ENCODE data around the gene KLF9. TPM values are rescaled to one million over a fixed set of nuclear protein-coding genes. Genes with fewer than 3 reads are reported as not detected.

KLF9 gene
- total RNA-seq, 1 experiment from 2014 or later = 0.26 TPM

DNA sequence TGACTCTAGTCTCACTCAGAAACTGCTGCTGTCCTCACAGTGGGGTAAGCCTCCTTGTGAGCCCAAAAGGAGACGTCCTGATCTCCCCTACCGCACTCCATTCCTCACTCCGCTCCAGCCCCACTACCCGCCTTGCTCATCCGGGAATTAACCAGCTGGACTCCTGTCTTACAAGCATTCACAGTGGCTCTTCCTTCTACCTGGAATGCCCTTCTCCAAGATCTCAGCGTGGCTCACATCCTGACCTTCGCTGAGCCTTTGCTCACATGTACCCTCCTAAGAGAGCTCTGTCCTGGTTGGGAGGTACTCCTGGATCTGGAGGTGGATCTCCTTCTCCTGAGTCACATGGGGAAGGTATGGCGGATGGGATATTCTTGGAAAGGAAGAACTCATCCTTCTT lies 10.7 kb upstream of the KLF9 start:
- Histone ChIP-seq H3K4me2 (ENCODE audit: insufficient read depth, insufficient read length, low read length) (no peak overlapping the region), H4K91ac (ENCODE audit: insufficient read length, low read depth, low read length) (no peak overlapping the region), H2BK5ac (ENCODE audit: insufficient read length, low read length) (no peak overlapping the region), H3T11ph (ENCODE audit: low read length) (no peak overlapping the region), H2BK15ac (ENCODE audit: low read depth, low read length) (no peak overlapping the region), H4K5ac (ENCODE audit: insufficient read length, low read depth, low read length) (no peak overlapping the region), H2AFZ (ENCODE audit: low read length) (no peak overlapping the region), H3K56ac (ENCODE audit: insufficient read length, low read depth, low read length) (no peak overlapping the region), H3K27ac (ENCODE audit: insufficient read length, low read depth, low read length) (no peak overlapping the region), H3K9me3 (ENCODE audit: control insufficient read depth, low read depth, low read length) (no peaks in the 10 kb centered on the region), H3K4me1 (ENCODE audit: insufficient read depth, low read length) (peaks cover 5% of the 10 kb centered on the region; the same call in 1 of the 2 replicates), H3K79me1 (ENCODE audit: insufficient read depth, low read depth, low read length, poor library complexity, severe bottlenecking) (no peaks in the 10 kb centered on the region), H3K79me2 (ENCODE audit: insufficient read depth, low read length) (no peaks in the 10 kb centered on the region), H2BK120ac (ENCODE audit: low read depth, low read length, poor library complexity, severe bottlenecking) (no peak overlapping the region), H3K14ac (ENCODE audit: insufficient read depth, low read length) (no peak overlapping the region), H3K23ac (ENCODE audit: insufficient read length, low read depth, low read length) (no peak overlapping the region), H2BK20ac (ENCODE audit: low read depth, low read length, poor library complexity, severe bottlenecking) (no peak overlapping the region), H2AK5ac (ENCODE audit: insufficient read length, low read length) (no peak overlapping the region), H3K27me3 (ENCODE audit: insufficient read depth, low read length) (no peaks in the 10 kb centered on the region; the same call in 1 of the 2 replicates), H3K4ac (ENCODE audit: low read depth, low read length) (no peak overlapping the region), H2BK12ac (ENCODE audit: insufficient read length, low read depth, low read length) (no peak overlapping the region), H4K20me1 (ENCODE audit: control insufficient read depth, insufficient read depth, insufficient read length) (no peaks in the 10 kb centered on the region), H4K8ac (replicated peaks; ENCODE audit: insufficient read length, low read depth, low read length) (no peak overlapping the region), H3K9ac (ENCODE audit: extremely low read depth, insufficient read length, low read length) (no peak overlapping the region), H3K18ac (ENCODE audit: insufficient read length, low read depth, low read length) (no peak overlapping the region), H3K23me2 (ENCODE audit: insufficient read length, low read depth, low read length, poor library complexity, severe bottlenecking) (peaks cover 12% of the 10 kb centered on the region)
- Mint-ChIP-seq H3K27ac (no peak overlapping the region), H3K27me3 (ENCODE audit: low read depth) (peaks cover 43% of the 10 kb centered on the region), H3K4me1 (peaks cover 17 to 27% of the 10 kb centered on the region in 2 experiments), H3K4me3 (no peak overlapping the region), H3K36me3 (ENCODE audit: insufficient read depth in 1 of 3, low read depth in 3 of 3) (no peaks in the 10 kb centered on the region), H3K9me3 (no peaks in the 10 kb centered on the region)
- TF ChIP-seq, protein P1, sequence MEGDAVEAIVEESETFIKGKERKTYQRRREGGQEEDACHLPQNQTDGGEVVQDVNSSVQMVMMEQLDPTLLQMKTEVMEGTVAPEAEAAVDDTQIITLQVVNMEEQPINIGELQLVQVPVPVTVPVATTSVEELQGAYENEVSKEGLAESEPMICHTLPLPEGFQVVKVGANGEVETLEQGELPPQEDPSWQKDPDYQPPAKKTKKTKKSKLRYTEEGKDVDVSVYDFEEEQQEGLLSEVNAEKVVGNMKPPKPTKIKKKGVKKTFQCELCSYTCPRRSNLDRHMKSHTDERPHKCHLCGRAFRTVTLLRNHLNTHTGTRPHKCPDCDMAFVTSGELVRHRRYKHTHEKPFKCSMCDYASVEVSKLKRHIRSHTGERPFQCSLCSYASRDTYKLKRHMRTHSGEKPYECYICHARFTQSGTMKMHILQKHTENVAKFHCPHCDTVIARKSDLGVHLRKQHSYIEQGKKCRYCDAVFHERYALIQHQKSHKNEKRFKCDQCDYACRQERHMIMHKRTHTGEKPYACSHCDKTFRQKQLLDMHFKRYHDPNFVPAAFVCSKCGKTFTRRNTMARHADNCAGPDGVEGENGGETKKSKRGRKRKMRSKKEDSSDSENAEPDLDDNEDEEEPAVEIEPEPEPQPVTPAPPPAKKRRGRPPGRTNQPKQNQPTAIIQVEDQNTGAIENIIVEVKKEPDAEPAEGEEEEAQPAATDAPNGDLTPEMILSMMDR (conservative IDR thresholded peaks at IDR 0.05) = no peak
- DNase-seq = no peak
- no CpG with 5 or more reads among the region's 8 CpGs for WGBS (ENCODE audit: extremely low coverage, insufficient read length, low lambda C conversion rate)

Measured in H9 (cell line).